ENCODE data around the gene CBY1. TPM values are rescaled to one million over a fixed set of nuclear protein-coding genes. Genes with fewer than 3 reads are reported as not detected.

The CBY1 gene
- total and polyA plus RNA-seq, 10 of the 15 experiments (the other 5 are each of a cell fraction or from before 2014, with no cell fraction given), result 7.3 to 18.6 (median 11.9) TPM

DNA sequence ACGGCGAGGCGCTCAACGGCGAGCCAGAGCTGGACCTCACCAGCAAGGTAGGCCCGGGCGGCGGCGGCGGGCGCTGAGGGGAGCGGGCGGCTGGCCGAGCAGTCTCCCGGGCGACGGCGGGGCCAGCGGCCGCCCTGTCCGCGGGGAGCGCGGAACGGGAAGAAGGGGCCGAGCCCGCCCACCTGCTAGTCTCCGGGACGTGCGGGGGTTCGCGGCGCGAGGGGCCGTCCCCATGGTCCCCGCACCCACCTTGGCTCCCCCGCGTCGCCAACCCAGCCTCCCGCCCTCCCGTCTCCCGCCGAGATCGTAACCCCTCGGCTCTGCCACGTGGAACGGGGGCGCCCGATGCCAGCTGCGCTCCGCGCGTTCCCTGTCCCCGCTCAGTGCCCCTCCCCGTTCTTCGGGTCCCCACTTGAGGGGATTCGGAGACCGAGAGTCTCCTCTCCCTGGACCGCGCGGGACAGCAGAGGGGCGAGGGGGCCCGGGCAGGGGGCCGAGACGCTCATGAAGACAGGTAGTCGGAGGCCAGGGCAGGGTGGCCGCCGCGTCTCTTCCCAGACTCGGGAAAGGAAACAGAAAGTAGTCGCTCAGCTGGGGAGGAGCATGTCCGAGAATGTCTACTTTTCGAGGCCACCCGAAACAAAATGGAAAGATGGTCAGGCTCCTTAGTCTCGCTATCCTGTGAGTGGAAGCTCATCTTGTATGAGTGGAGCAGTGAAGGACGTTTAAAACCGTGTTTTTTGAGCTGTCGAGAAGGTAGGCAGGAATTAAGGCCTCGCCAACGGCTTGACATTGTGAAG is 49.9 kb downstream of the CBY1 start (continued):
- TF ChIP-seq, protein P1, sequence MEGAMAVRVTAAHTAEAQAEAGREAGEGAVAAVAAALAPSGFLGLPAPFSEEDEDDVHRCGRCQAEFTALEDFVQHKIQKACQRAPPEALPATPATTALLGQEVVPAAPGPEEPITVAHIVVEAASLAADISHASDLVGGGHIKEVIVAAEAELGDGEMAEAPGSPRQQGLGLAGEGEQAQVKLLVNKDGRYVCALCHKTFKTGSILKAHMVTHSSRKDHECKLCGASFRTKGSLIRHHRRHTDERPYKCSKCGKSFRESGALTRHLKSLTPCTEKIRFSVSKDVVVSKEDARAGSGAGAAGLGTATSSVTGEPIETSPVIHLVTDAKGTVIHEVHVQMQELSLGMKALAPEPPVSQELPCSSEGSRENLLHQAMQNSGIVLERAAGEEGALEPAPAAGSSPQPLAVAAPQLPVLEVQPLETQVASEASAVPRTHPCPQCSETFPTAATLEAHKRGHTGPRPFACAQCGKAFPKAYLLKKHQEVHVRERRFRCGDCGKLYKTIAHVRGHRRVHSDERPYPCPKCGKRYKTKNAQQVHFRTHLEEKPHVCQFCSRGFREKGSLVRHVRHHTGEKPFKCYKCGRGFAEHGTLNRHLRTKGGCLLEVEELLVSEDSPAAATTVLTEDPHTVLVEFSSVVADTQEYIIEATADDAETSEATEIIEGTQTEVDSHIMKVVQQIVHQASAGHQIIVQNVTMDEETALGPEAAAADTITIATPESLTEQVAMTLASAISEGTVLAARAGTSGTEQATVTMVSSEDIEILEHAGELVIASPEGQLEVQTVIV (IDR thresholded peaks at IDR 0.05; ENCODE audit: borderline replicate concordance, partially characterized antibody), result no peak
- peak; percentile 64; the same call in 1 of the 2 replicates for TF ChIP-seq ZSCAN29 (IDR thresholded peaks at IDR 0.05)
- TF ChIP-seq, protein P2, sequence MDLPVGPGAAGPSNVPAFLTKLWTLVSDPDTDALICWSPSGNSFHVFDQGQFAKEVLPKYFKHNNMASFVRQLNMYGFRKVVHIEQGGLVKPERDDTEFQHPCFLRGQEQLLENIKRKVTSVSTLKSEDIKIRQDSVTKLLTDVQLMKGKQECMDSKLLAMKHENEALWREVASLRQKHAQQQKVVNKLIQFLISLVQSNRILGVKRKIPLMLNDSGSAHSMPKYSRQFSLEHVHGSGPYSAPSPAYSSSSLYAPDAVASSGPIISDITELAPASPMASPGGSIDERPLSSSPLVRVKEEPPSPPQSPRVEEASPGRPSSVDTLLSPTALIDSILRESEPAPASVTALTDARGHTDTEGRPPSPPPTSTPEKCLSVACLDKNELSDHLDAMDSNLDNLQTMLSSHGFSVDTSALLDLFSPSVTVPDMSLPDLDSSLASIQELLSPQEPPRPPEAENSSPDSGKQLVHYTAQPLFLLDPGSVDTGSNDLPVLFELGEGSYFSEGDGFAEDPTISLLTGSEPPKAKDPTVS (IDR thresholded peaks at IDR 0.05; ENCODE audit: low read depth, low read length), result no peak
- no peak for TF ChIP-seq IRF4 (IDR thresholded peaks at IDR 0.05; ENCODE audit: low read depth, low read length)
- TF ChIP-seq NFIC (IDR thresholded peaks at IDR 0.05; ENCODE audit: low read depth, low read length), result no peak
- TF ChIP-seq KDM1A (IDR thresholded peaks at IDR 0.05; ENCODE audit: borderline replicate concordance), result no peak
- no peak for TF ChIP-seq SP1 (IDR thresholded peaks at IDR 0.05; ENCODE audit: low read depth, low read length)
- TF ChIP-seq MEF2A (IDR thresholded peaks at IDR 0.05; ENCODE audit: insufficient read depth, low read depth, low read length), result no peak
- peak; percentile 90 for TF ChIP-seq BACH1 (IDR thresholded peaks at IDR 0.05; ENCODE audit: borderline replicate concordance)
- no peak for TF ChIP-seq MYC (IDR thresholded peaks at IDR 0.05; ENCODE audit: insufficient read depth, insufficient read length, insufficient replicate concordance, low read length, severe bottlenecking)
- TF ChIP-seq ZNF384 (IDR thresholded peaks at IDR 0.05; ENCODE audit: borderline replicate concordance, low read depth, low read length), result no peak
- no peak for TF ChIP-seq YY1 (IDR thresholded peaks at IDR 0.05; ENCODE audit: low read depth, low read length)
- TF ChIP-seq TAF1 (IDR thresholded peaks at IDR 0.05; ENCODE audit: borderline replicate concordance, low read depth, low read length), result no peak
- TF ChIP-seq JUND (IDR thresholded peaks at IDR 0.05; ENCODE audit: low read depth, low read length), result 0 out of 2 replicates have a peak, but pooled peaks have one; percentile 6
- TF ChIP-seq BMI1 (IDR thresholded peaks at IDR 0.05; ENCODE audit: borderline replicate concordance), result no peak
- TF ChIP-seq ZNF24 (IDR thresholded peaks at IDR 0.05), result peak; percentile 61
- TF ChIP-seq, protein P3, sequence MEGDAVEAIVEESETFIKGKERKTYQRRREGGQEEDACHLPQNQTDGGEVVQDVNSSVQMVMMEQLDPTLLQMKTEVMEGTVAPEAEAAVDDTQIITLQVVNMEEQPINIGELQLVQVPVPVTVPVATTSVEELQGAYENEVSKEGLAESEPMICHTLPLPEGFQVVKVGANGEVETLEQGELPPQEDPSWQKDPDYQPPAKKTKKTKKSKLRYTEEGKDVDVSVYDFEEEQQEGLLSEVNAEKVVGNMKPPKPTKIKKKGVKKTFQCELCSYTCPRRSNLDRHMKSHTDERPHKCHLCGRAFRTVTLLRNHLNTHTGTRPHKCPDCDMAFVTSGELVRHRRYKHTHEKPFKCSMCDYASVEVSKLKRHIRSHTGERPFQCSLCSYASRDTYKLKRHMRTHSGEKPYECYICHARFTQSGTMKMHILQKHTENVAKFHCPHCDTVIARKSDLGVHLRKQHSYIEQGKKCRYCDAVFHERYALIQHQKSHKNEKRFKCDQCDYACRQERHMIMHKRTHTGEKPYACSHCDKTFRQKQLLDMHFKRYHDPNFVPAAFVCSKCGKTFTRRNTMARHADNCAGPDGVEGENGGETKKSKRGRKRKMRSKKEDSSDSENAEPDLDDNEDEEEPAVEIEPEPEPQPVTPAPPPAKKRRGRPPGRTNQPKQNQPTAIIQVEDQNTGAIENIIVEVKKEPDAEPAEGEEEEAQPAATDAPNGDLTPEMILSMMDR (IDR thresholded peaks at IDR 0.05 in 2 of 3, conservative IDR thresholded peaks at IDR 0.05 in 1 of 3; ENCODE audit: control insufficient read depth in 2 of 3, extremely low read depth in 1 of 3, insufficient read depth in 1 of 3, low read depth in 3 of 3, low read length in 3 of 3), result no peak
- TF ChIP-seq HDAC2 (IDR thresholded peaks at IDR 0.05), result no peak
- no peak for TF ChIP-seq BRCA1 (IDR thresholded peaks at IDR 0.05; ENCODE audit: low read depth, low read length)
- TF ChIP-seq, protein P4, sequence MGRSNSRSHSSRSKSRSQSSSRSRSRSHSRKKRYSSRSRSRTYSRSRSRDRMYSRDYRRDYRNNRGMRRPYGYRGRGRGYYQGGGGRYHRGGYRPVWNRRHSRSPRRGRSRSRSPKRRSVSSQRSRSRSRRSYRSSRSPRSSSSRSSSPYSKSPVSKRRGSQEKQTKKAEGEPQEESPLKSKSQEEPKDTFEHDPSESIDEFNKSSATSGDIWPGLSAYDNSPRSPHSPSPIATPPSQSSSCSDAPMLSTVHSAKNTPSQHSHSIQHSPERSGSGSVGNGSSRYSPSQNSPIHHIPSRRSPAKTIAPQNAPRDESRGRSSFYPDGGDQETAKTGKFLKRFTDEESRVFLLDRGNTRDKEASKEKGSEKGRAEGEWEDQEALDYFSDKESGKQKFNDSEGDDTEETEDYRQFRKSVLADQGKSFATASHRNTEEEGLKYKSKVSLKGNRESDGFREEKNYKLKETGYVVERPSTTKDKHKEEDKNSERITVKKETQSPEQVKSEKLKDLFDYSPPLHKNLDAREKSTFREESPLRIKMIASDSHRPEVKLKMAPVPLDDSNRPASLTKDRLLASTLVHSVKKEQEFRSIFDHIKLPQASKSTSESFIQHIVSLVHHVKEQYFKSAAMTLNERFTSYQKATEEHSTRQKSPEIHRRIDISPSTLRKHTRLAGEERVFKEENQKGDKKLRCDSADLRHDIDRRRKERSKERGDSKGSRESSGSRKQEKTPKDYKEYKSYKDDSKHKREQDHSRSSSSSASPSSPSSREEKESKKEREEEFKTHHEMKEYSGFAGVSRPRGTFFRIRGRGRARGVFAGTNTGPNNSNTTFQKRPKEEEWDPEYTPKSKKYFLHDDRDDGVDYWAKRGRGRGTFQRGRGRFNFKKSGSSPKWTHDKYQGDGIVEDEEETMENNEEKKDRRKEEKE (IDR thresholded peaks at IDR 0.05), result 0 out of 2 replicates have a peak, but pooled peaks have one; percentile 56
- TF ChIP-seq RELA (IDR thresholded peaks at IDR 0.05; ENCODE audit: borderline replicate concordance, partially characterized antibody), result no peak
